ENCODE data around the gene GNAS-AS1.
A peak's percentile ranks its signal among the peaks of the same experiment; 100 is the strongest.

The GNAS-AS1 gene

DNA sequence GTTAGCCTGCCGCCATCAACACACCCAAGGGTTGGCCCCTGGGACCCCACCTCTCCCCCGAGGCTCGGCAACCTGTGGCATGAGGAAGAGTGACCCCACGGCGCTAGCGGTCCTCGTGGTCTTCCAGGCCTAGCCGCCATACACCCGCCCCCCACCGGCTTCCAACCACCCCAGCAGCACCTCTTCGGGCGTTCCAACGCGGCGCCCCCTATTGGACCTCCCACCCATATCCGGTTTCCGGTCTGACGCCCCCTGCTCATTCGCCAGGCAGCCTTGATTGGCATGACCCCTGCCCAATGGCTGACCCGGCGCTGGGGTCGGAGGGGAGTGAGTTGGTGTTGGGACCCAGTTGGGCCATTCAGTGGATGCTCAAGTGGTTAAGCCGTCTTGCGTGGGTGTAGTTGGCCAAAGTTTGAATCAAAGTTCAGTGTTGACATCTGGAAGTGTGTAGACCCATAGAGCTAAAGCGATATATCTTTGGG lies at the start of gene GNAS-AS1:
Gene GNAS-AS1 (minus strand): TSS at position 210 of the 482 bp plus-strand sequence.
- no peaks in the 10 kb centered on the region for H3K36me3 ChIP-seq (ENCODE audit: control insufficient read depth in 1 of 2, insufficient read depth in 2 of 2, low read length in 2 of 2)
- H3K4me3 ChIP-seq (ENCODE audit: low read depth in 1 of 2, low read length in 2 of 2): peak within 1 kb of the TSS; percentile 55 to 66
- H3K27ac ChIP-seq (ENCODE audit: low read length): no peak within 1 kb of the TSS
- no peaks in the 10 kb centered on the region for H3K9me3 ChIP-seq (ENCODE audit: control insufficient read depth in 1 of 2, low read length in 2 of 2)
- H3K4me1 ChIP-seq (ENCODE audit: control insufficient read depth in 1 of 2, insufficient read depth in 2 of 2, low read length in 2 of 2): peaks cover 0 to 42% of the 10 kb centered on the region in 2 donors
- H3K27me3 ChIP-seq (ENCODE audit: low read depth, low read length): peaks cover 34% of the 10 kb centered on the region

DNA sequence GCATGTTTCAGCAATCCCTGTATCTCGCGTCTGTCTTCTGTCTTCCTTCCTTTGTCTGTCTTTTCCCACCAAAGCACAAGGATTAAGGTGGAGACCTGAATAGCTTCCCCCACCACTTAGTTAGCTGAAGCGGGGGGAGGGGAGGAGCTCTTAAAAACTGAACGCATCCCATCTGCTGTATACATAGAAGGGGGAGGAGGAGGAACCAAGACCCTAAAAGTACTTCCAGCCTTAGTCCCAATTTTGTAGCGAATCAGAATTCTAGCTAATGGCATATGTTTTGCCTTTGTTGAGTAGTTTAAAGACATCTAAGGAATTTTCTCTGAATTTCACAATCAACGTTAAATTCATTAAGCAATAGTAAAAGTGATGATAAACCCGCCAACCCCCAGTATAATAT lies 49.7 kb upstream of the GNAS-AS1 start:
- Histone ChIP-seq H3K9me3 (ENCODE audit: control insufficient read depth in 1 of 2, low read length in 2 of 2) (no peaks in the 10 kb centered on the region), H3K27ac (ENCODE audit: low read length) (no peak overlapping the region), H3K4me1 (ENCODE audit: control insufficient read depth in 1 of 2, insufficient read depth in 2 of 2, low read length in 2 of 2) (peaks cover 0 to 64% of the 10 kb centered on the region in 2 donors), H3K4me3 (ENCODE audit: low read depth in 1 of 2, low read length in 2 of 2) (no peak overlapping the region), H3K27me3 (ENCODE audit: low read depth, low read length) (no peaks in the 10 kb centered on the region), H3K36me3 (ENCODE audit: control insufficient read depth in 1 of 2, insufficient read depth in 2 of 2, low read length in 2 of 2) (peaks cover 20 to 32% of the 10 kb centered on the region in 2 donors)

DNA sequence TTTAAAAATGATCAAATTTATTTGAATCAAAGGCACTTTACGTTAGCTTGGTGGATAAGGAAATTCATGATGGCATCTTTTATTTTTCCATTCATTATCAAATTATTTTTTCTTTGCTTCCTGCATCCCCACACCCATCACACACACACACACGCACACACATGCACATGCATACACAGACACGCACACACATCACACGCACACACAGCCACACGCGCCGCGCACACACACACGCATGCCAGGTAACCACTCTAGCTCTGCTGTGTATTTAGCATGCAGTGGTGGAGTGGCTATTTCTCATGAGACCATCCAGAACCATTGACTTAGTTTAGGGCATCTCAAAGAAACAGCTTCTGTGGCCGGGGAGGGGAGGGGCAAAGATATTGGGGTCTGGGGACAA lies 48.8 kb upstream of the GNAS-AS1 start:
- H3K36me3 ChIP-seq (ENCODE audit: control insufficient read depth in 1 of 2, insufficient read depth in 2 of 2, low read length in 2 of 2): peaks cover 15 to 24% of the 10 kb centered on the region in 2 donors
- H3K27ac ChIP-seq (ENCODE audit: low read length): no peak overlapping the region
- peaks cover 4 to 72% of the 10 kb centered on the region in 2 donors for H3K4me1 ChIP-seq (ENCODE audit: control insufficient read depth in 1 of 2, insufficient read depth in 2 of 2, low read length in 2 of 2)
- no peaks in the 10 kb centered on the region for H3K27me3 ChIP-seq (ENCODE audit: low read depth, low read length)
- no peak overlapping the region for H3K4me3 ChIP-seq (ENCODE audit: low read depth in 1 of 2, low read length in 2 of 2)
- H3K9me3 ChIP-seq (ENCODE audit: control insufficient read depth in 1 of 2, low read length in 2 of 2): no peaks in the 10 kb centered on the region

DNA sequence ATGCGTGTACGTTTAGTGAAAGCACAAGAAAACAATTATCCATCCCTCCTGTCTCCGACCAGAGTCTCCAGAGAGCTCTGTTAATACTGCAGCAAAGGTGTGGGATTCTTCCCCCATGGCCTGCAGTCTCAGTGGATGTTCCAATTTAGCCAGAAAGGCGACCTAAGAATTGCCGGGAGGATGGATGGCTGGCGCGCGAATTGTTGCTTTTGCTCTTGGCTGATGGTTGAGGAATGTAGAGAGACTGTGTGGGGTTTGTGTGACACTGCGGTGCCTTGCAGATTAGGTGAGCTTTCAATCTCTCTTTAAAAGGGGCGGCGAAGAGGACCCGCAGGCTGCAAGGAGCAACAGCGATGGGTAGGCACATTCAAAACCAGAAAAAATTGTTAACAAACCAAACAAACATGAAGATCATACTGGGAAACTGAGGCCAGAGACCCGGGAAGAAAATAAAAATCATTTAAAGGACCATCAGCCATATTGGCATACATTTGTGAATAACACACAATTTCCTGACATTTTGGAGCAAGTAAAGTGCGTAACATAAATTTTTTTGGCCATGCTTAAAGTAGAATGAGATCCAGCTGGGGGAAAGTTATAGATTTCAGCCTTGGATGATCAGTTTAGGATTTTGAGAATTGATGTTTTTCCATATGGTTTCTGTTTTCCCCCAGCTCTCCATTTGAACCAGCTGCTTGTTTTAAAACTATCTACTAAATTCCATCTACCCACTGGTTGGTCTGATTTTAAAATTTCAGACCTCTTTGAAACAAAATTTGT lies 48.1 kb upstream of the GNAS-AS1 start:
- no peaks in the 10 kb centered on the region for H3K9me3 ChIP-seq (ENCODE audit: control insufficient read depth in 1 of 2, low read length in 2 of 2)
- no peaks in the 10 kb centered on the region for H3K27me3 ChIP-seq (ENCODE audit: low read depth, low read length)
- peaks cover 12 to 21% of the 10 kb centered on the region in 2 donors for H3K36me3 ChIP-seq (ENCODE audit: control insufficient read depth in 1 of 2, insufficient read depth in 2 of 2, low read length in 2 of 2)
- H3K4me3 ChIP-seq (ENCODE audit: low read depth in 1 of 2, low read length in 2 of 2): no peak overlapping the region
- H3K4me1 ChIP-seq (ENCODE audit: control insufficient read depth in 1 of 2, insufficient read depth in 2 of 2, low read length in 2 of 2): peaks cover 11 to 76% of the 10 kb centered on the region in 2 donors
- H3K27ac ChIP-seq (ENCODE audit: low read length): no peak overlapping the region

DNA sequence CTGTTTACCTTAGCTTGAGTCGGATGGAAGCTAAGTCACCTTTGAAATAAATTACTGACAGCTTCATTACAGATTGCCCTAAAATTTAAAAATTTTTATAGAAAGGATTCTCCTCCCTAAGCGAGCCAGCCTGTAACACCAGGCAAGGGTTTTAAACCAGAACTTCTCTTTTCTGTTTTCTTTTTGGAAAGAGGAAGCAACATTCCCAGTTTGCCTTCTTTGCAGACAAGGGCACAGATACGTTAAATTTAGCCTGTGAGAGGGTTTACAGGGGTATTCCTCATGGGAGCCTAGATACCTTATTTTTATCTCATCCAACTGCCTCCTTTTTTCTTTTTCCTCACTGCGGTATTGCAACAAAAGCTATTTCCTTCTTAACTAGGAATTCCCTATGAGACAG lies 46.8 kb upstream of the GNAS-AS1 start:
- Histone ChIP-seq H3K4me1 (ENCODE audit: control insufficient read depth in 1 of 2, insufficient read depth in 2 of 2, low read length in 2 of 2) (peaks cover 18 to 84% of the 10 kb centered on the region in 2 donors), H3K4me3 (ENCODE audit: low read depth in 1 of 2, low read length in 2 of 2) (no peak overlapping the region), H3K36me3 (ENCODE audit: control insufficient read depth in 1 of 2, insufficient read depth in 2 of 2, low read length in 2 of 2) (peaks cover 9 to 12% of the 10 kb centered on the region in 2 donors), H3K27me3 (ENCODE audit: low read depth, low read length) (no peaks in the 10 kb centered on the region), H3K27ac (ENCODE audit: low read length) (no peak overlapping the region), H3K9me3 (ENCODE audit: control insufficient read depth in 1 of 2, low read length in 2 of 2) (no peaks in the 10 kb centered on the region)

DNA sequence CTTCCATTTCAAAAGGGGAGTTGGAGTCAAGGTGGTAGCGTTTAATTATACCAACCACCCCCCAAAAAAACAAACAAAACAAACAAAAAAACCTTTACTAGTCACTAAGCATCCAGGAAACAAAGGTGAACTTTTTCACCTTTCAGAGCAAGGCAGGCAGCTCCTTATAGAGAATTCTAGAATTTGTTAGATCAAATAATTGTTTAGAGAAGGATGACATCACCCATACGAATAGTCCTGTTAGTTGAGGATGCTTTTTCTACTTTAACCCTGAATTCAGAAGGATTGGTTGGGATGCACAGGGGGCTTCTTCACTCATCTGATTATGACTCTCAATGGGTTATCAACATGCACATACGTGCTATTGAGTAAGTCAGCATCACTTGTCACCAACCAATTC lies 46.1 kb upstream of the GNAS-AS1 start:
- H3K4me3 ChIP-seq (ENCODE audit: low read depth in 1 of 2, low read length in 2 of 2): no peak overlapping the region
- no peak overlapping the region for H3K27ac ChIP-seq (ENCODE audit: low read length)
- no peaks in the 10 kb centered on the region for H3K9me3 ChIP-seq (ENCODE audit: control insufficient read depth in 1 of 2, low read length in 2 of 2)
- no peaks in the 10 kb centered on the region for H3K27me3 ChIP-seq (ENCODE audit: low read depth, low read length)
- peaks cover 9 to 12% of the 10 kb centered on the region in 2 donors for H3K36me3 ChIP-seq (ENCODE audit: control insufficient read depth in 1 of 2, insufficient read depth in 2 of 2, low read length in 2 of 2)
- peaks cover 18 to 78% of the 10 kb centered on the region in 2 donors for H3K4me1 ChIP-seq (ENCODE audit: control insufficient read depth in 1 of 2, insufficient read depth in 2 of 2, low read length in 2 of 2)

DNA sequence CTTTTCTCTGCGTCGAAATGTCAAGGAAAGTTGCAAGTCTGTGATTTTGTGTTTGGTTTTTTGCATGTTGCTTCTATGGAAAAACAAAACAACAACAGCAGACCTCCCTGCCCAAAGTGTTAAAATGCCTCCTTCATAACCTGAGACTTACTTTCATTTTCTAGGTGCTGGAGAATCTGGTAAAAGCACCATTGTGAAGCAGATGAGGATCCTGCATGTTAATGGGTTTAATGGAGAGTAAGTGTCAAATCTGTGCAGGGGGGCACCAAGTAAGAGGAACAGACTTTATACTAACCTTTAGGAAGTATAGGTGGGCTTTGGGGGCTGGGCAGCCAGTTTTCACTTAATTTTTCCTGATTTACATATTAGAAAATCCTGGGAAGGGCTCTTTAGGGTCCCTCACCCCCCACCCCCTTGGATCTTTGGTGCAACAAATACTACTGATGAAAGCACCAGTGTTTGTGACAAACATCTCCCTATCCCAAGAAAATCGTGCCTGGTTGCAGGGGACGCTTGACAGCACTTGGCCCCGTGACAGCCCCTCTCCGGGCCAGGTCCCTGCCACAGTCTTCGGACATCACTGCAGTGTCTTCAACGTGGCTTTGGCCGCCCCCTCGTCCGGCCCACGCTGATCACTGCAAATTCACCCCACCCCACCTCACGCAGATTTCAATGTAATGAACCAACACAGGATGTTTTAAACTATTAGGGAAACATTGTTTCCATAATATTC lies 44.9 kb upstream of the GNAS-AS1 start:
- H3K4me3 ChIP-seq (ENCODE audit: low read depth in 1 of 2, low read length in 2 of 2): peak overlapping the region in 1 of 2 donors; percentile 11
- no peaks in the 10 kb centered on the region for H3K9me3 ChIP-seq (ENCODE audit: control insufficient read depth in 1 of 2, low read length in 2 of 2)
- peaks cover 18 to 77% of the 10 kb centered on the region in 2 donors for H3K4me1 ChIP-seq (ENCODE audit: control insufficient read depth in 1 of 2, insufficient read depth in 2 of 2, low read length in 2 of 2)
- no peak overlapping the region for H3K27ac ChIP-seq (ENCODE audit: low read length)
- H3K36me3 ChIP-seq (ENCODE audit: control insufficient read depth in 1 of 2, insufficient read depth in 2 of 2, low read length in 2 of 2): peaks cover 9 to 12% of the 10 kb centered on the region in 2 donors
- H3K27me3 ChIP-seq (ENCODE audit: low read depth, low read length): no peaks in the 10 kb centered on the region

DNA sequence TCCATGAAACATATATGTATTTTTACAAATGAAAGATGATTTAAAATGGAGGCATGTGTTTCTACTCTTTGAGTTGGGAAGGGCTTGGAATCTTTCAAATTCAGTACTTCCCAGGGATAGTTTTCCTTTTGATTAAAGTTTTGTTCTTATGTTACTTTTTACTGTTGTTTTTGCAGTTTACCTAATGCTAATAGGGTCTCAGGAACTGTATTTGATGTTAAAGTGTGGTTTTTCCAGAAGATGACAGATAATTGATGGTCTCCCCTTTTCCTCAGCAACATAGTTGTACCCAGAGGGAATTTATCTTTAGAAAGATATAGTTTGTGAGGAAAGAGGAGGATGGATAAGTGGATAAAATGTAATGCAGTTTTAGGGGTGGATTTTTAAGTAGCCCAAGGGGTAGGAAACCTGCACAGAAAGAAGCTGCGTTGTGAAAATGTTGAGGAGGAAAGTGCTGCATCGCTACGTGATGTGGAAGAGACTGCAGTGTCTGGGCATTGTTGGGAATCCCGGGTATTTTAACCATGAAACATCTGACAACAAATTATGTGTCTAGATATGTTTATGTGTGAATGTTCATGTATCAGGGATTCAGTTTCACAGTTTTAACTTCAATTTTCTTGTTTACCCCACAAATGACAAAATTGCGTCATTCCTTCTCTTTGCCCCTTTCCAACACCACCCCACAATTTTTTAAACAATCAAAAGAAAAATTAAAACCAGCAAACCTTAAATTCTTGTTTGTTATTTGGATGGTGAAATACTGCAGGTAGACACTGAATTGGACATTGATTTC lies 44.1 kb upstream of the GNAS-AS1 start:
- peak overlapping the region; percentile 94 for H3K27ac ChIP-seq (ENCODE audit: low read length)
- H3K4me3 ChIP-seq (ENCODE audit: low read depth in 1 of 2, low read length in 2 of 2): peak overlapping the region; percentile 11 to 71
- H3K4me1 ChIP-seq (ENCODE audit: control insufficient read depth in 1 of 2, insufficient read depth in 2 of 2, low read length in 2 of 2): peaks cover 18 to 70% of the 10 kb centered on the region in 2 donors

DNA sequence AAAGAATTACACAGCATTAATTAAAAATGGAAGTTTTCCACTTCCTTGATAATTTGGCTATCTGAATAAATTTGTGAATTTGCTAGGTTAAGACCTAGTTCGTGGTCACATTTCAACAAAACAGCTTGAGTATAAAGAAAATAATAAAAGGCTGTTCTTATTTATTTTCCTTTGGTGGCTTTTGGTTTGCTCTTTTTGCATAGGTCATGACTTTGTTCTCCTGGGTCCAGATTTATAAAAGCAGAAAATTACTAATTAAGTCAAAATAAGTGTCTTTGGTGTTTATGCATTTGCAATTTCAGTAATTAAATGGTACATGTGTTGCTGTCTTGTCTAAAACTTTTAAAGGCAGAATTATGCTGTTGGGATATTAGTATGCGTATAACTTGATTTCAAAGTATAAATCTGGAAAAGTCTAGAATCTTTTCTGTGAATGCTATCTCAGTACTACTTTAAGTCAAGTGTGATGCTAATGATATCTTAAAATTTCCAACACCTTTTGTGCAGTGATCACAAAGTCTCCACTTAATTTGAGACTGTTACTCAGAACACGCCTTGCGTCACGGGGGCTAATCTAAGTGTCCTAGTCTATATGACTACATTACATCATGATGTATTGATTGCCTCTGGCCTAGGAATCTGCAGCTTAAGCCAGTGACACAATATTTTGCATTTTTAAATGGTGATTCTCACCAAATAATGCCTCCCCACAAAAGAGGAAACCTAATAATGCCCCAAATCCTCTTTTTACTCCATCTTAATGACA lies 42.8 kb upstream of the GNAS-AS1 start:
- Histone ChIP-seq H3K27ac (ENCODE audit: low read length) (peak overlapping the region; percentile 94), H3K27me3 (ENCODE audit: low read depth, low read length) (no peaks in the 10 kb centered on the region), H3K36me3 (ENCODE audit: control insufficient read depth in 1 of 2, insufficient read depth in 2 of 2, low read length in 2 of 2) (no peaks in the 10 kb centered on the region), H3K4me1 (ENCODE audit: control insufficient read depth in 1 of 2, insufficient read depth in 2 of 2, low read length in 2 of 2) (peaks cover 18 to 58% of the 10 kb centered on the region in 2 donors), H3K4me3 (ENCODE audit: low read depth in 1 of 2, low read length in 2 of 2) (peak overlapping the region in 1 of 2 donors; percentile 71), H3K9me3 (ENCODE audit: control insufficient read depth in 1 of 2, low read length in 2 of 2) (no peaks in the 10 kb centered on the region)

More for the DNA sequence above, 44.1 kb upstream of the GNAS-AS1 start:
- Histone ChIP-seq H3K27me3 (ENCODE audit: low read depth, low read length) (no peaks in the 10 kb centered on the region), H3K9me3 (ENCODE audit: control insufficient read depth in 1 of 2, low read length in 2 of 2) (no peaks in the 10 kb centered on the region), H3K36me3 (ENCODE audit: control insufficient read depth in 1 of 2, insufficient read depth in 2 of 2, low read length in 2 of 2) (peaks cover 5 to 11% of the 10 kb centered on the region in 2 donors)

DNA sequence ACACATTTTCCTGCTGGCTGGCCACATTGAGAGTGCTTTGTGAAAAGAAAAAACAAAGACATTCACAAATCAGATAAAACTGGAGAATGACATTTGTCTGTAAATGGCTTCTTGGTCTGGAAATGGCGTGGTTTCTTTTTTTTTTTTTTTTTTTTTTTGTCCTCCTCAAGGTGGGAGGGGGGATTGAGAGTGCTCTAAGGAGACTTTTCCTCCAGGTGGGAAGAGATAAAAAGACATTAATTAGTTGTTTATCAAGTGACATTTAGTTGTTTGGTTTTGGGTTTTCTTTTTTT lies 42.2 kb upstream of the GNAS-AS1 start:
- Histone ChIP-seq H3K27ac (ENCODE audit: low read length) (peak overlapping the region; percentile 94), H3K4me3 (ENCODE audit: low read depth in 1 of 2, low read length in 2 of 2) (peak overlapping the region; percentile 71 to 78)

More for the DNA sequence above, 42.2 kb upstream of the GNAS-AS1 start:
- H3K4me1 ChIP-seq (ENCODE audit: control insufficient read depth in 1 of 2, insufficient read depth in 2 of 2, low read length in 2 of 2): peaks cover 18 to 54% of the 10 kb centered on the region in 2 donors
- H3K36me3 ChIP-seq (ENCODE audit: control insufficient read depth in 1 of 2, insufficient read depth in 2 of 2, low read length in 2 of 2): no peaks in the 10 kb centered on the region
- H3K9me3 ChIP-seq (ENCODE audit: control insufficient read depth in 1 of 2, low read length in 2 of 2): no peaks in the 10 kb centered on the region
- no peaks in the 10 kb centered on the region for H3K27me3 ChIP-seq (ENCODE audit: low read depth, low read length)

All from muscle layer of duodenum (tissue), 2 donors.